Liver (tissue), 3 donors: ENCODE data around the gene FRZB.

ENCODE experiments used
- CTCF ChIP-seq: fragments of 150-350 bp; IDR thresholded peaks from 2 replicates; pipeline ENCODE4 v1.5.1; 2017; ENCODE audit warnings: improper control_type of control experiment, low read depth, low read length; ENCODE audit not compliant: missing input control
- GABPA ChIP-seq, 2 donors: IDR thresholded peaks in 1 of 2; conservative IDR thresholded peaks in 1 of 2; 2 replicates each; pipeline ENCODE4 v1.6.1; 2016; ENCODE audit warnings: antibody characterized with exemption in 2 of 2, mild to moderate bottlenecking in 1 of 2, moderate library complexity in 1 of 2
- donor health status: healthy.
- donor health status: healthy.

- TF ChIP-seq CTCF (no peak), GABPA (IDR thresholded peaks at IDR 0.05 in 1 of 2, conservative IDR thresholded peaks at IDR 0.05 in 1 of 2) (no peak)
Observed at GRCh38 chr2:182904844-182905243, 38.4 kb upstream of the FRZB start.
